ENCODE results near the gene YJU2.

GRCh38 chr19:4316956-4317355, 70.1 kb downstream of the YJU2 start:
- TF ChIP-seq, protein P1, sequence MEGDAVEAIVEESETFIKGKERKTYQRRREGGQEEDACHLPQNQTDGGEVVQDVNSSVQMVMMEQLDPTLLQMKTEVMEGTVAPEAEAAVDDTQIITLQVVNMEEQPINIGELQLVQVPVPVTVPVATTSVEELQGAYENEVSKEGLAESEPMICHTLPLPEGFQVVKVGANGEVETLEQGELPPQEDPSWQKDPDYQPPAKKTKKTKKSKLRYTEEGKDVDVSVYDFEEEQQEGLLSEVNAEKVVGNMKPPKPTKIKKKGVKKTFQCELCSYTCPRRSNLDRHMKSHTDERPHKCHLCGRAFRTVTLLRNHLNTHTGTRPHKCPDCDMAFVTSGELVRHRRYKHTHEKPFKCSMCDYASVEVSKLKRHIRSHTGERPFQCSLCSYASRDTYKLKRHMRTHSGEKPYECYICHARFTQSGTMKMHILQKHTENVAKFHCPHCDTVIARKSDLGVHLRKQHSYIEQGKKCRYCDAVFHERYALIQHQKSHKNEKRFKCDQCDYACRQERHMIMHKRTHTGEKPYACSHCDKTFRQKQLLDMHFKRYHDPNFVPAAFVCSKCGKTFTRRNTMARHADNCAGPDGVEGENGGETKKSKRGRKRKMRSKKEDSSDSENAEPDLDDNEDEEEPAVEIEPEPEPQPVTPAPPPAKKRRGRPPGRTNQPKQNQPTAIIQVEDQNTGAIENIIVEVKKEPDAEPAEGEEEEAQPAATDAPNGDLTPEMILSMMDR (IDR thresholded peaks at IDR 0.05): no peak
- TF ChIP-seq POLR2AphosphoS5 (IDR thresholded peaks at IDR 0.05): no peak
- no peak for TF ChIP-seq POLR2A (IDR thresholded peaks at IDR 0.05)

Data from transverse colon (tissue), 4 donors.